ENCODE measurements around the gene ADGRA3.
"Not testable (repeated sequence)": the region's sequence is repeated elsewhere in the genome, so short reads cannot be mapped to it uniquely, and the experiment has no call there.

Gene ADGRA3

DNA sequence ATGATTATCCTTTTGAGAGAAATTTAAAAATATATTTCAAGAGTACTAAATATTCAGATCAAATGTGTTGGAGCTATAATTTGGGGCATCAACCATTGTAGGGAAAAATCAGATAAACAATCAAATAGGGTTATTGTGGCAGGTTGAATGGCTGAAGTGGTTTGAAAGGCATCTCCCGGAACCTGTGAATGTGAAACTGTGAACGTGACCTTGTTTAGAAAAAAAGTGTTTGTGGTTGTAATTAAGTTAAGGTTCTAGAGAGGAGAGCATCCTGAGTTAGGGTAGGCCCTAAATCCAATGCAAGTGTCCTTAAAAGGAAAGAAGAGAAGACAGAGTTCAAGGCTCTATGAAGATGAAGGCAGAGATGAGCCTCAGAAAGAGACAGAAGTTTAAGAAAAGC lies 37.4 kb downstream of the ADGRA3 start:
- no peak for DNase-seq (ENCODE audit: low read depth in 3 of 3)

DNA sequence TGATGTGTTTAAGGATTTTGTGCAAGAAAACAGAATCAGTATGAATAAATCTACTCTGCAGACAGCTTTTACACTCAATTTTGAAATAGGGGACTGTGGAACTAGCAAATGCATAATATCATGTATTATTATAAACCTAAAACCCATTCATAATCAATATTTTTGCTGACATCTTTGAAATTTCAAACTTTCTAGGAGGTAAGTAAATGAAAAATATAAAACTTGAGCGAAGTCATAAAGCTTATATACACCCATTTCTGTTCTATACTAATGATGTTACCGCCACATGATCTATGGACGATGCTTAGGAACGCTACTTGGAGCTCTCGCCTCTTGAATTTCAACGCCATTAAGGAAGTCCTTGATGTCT lies 38.1 kb downstream of the ADGRA3 start:
- DNase-seq (ENCODE audit: low read depth in 3 of 3), result no peak

DNA sequence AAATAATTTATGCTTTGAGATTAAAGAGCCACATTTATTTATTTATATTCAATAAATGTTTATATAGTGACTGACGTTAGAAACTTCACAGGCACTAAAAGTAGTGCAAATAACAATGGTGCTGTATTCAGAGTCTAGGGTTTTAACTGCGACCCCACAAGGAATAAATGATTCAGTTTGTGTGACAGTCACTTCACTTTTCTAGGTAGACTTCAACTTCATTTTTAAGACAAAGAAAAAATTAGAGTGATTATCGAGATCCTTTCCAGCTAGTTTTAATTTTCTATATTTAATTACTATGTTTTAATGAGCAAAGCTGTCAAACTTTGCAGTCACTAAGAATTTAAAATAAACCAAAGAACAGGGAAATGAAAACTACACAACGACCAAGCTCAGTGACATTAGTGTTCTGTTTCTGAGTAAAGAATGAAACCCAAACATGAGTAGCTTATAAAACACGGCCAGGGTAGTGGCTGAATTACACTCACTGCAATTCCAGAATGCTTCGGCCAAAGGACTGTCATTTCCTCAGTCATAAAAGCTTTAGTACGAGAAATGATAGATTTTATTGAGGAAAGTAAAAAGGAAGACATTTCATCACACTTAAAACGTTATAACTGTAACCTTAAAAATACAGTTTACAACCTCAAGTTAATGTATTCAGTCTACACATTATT lies 38.6 kb downstream of the ADGRA3 start:
- no peak for DNase-seq (ENCODE audit: low read depth in 3 of 3)

DNA sequence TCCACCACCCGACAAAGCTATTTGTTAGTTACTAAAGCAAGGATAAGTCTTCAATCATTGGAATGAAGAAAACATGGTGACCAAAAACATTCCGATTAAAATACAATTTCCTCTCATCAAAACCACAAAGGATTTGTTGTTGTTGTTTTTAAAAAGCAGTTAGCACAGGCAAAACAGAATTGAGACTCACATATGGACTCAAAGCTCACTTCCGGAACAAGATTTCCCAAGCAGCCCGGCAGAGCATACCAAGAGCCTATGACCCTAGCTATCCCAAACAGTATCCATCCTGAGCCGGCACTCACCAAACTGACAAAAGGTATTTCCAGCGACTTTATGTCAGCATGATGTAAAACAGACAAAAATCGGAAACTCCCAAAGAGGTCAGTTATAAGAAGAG lies 39.9 kb downstream of the ADGRA3 start:
- no peak for DNase-seq (ENCODE audit: low read depth in 3 of 3)

DNA sequence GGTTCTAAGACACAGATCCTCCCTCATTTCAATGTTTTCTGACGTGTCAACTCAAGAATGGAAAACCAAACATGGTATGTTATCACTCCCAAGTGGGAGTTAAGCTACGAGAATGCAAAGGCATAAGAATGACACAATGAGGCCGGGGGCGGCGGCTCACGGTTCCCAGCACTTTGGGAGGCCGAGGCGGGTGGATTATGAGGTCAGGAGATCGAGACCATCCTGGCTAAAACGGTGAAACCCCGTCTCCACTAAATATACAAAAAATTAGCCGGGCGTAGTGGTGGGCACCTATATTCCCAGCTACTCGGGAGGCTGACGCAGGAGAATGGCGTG lies 40.6 kb downstream of the ADGRA3 start:
- DNase-seq (ENCODE audit: low read depth in 3 of 3), result not testable (repeated sequence)

DNA sequence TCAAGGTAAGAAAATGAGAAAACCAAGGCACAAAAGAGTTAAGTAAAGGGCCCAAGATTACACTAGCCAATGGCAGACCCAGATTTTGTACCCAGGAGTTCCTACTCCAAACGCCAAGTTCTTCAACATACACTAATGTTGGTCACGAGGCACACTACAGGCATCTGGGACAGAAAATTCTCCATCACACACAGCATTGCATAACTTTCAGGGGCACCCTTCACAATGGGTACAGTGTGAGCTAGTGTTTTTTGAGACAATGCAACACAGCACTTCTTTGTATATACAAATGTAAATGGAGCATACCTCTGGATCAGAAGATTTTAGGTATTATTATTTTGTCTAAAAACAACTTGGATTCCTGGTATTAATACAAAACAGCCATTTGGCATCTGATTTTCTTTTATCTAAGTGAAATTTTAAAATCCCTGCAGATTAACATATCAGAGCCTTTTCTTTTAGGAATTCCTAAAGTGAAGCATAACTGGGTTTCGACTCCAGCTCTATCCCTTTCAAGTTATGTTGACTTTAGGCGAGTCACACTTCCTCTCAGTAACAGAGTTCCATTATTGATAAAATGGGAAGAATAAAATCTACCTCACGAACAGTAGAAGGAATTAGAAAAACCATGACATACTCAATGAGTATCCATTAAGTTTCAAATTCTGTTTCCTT lies 41.1 kb downstream of the ADGRA3 start:
- no peak for DNase-seq (ENCODE audit: low read depth in 3 of 3)

DNA sequence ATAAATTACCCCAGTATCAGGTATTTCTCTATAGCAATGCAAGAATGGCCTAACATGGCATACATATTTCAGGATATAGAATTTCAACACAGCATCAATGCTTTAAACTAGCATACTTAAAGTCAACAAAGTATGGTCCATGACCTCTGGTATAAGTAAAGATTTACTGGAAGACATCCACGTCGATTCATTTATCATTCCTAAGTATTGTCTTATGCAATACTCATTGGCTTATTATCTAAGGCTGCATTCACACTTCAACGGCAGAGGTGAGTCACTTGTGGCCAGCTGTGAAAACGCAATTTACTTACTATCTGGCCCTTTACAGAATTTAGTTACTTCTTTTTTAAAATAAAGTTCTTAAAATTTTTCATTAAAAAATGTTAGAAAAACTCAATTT lies 42.6 kb downstream of the ADGRA3 start:
- DNase-seq (ENCODE audit: low read depth in 3 of 3), result no peak

DNA sequence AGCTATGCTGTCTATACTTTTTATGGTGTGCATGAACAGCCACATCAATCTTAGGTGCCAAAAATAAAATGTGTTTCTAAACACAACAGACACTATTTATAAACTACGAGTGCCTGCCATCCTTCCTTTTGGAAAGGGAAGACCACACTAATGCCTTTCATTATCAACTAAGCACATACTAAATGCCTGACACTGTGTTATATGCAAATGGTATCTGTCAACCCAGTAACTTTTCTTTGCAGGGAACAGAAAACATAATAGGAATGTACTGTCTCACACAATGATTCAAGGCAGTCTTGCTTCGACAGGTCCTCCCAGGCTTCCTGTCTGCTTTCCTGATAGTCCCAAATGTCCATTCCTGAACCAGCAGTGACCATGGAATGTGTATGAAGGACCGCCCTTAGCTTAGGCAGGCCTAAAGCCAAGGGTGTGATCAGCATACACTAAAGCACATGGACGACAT lies 43.8 kb downstream of the ADGRA3 start:
- DNase-seq (ENCODE audit: low read depth in 3 of 3), result no peak

DNA sequence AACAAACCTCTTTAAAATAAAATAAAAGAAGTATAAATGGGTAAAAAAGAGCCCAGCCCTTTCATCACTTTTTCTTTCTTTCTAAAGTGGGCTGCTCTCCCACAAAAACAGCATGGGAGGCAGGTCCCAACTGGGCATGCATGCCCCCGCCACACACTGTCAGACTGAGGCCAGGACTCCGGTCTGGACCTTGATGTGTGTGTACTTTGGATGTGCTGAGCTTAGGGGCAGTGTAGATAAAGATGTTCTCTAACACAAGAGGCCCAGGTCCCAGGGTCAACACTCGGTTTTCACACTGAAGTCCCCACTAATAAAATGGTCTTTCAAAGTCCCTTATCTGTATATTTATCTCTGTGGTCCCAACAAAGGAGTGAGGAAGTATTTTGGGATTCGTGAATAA lies 44.4 kb downstream of the ADGRA3 start:
- DNase-seq (ENCODE audit: low read depth in 3 of 3), result no peak

DNA sequence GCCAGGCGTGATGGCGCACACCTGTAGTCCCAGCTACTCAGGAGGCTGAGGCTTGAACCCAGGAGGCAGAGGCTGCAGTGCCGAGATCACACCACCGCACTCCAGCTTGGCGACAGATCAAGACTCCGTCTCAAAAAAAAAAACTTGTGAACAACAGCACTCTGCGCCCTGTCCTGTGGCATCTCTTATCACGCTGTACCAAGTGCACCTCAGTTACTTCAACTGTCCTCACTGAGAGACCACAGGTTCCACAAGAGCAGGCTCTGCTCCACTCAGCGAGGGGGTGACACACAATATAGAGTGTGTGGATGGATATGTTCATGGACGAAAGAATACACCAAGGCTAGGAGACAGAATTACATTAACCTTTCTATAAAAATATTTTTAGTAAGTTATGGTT lies 49.3 kb downstream of the ADGRA3 start:
- DNase-seq (ENCODE audit: low read depth in 3 of 3), result no peak

DNA sequence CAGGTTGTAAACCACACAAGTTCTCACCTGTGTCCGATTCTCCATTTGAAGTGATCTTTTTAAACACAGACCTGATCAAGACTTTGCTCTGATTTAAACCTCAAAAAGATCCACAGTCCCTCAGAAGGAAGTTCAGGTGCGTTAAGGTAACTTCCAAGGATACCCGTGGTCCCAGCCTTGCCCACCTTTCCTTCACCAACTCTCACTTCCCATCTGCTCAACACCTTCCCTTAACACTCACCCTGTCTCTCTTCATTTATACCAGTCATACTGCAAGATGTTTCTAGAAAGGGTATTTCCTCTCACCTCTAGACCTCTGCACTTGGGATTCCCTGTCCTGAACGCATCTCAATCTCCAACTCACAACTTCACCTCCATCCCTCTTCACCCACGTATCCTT lies 49.9 kb downstream of the ADGRA3 start:
- no peak for DNase-seq (ENCODE audit: low read depth in 3 of 3)

DNA sequence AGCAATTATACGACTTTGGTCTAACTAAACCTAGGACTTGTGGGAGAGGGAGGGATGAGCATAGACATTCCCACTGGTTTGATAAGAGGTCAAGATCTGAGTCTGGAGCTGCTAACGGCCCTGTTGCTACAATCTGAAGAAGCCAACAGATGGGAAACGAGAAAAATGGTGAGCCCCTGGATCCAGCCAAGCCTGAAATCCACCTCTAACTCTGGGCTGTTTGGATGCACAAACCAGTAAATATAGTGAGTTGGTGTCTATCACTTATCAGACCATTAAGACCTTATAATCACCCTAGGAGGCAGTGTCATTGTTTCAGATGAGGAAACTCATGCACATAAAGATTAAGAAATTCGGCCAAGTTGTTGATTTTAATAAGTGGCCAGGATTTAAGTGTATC lies 50.5 kb downstream of the ADGRA3 start:
- no peak for DNase-seq (ENCODE audit: low read depth in 3 of 3)

DNA sequence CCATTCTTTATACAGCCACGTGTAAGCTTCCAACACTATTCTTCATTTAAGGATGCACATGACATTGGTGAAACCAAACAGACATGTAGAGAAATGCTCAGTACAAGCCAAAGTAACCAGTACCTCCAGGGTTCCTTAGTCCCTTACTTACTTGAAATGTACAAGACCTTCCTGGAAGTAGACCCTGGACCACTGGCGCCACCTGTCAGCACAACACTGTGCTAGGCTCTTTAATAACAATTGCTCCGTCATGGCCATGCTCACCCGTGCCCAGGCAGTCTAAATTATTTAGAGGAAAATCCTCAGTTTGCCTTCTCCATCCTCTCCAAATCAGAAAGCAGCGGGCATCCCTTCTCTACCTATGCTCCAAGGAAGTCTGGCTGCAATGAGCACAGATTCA lies 52.7 kb downstream of the ADGRA3 start:
- DNase-seq (ENCODE audit: low read depth in 3 of 3), result no peak

DNA sequence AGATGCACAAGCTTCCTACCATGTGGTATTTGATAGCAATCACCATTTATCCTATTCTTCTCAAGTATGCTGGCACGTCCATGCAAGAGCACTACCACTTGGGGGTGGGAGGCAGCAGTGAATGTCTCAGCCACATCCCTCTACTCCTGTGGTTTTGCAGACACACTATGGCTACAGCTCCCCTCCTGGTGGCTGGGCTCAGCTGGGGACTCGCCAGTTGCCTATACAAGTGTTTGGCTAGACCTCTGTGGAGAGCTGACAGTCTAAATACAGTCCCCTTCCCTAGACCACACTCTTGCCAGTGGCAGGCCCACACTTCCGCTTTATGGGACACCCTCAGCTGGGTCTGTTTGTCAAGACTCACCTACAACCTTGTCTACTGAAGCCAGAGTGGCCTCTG lies 53.2 kb downstream of the ADGRA3 start:
- no peak for DNase-seq (ENCODE audit: low read depth in 3 of 3)

DNA sequence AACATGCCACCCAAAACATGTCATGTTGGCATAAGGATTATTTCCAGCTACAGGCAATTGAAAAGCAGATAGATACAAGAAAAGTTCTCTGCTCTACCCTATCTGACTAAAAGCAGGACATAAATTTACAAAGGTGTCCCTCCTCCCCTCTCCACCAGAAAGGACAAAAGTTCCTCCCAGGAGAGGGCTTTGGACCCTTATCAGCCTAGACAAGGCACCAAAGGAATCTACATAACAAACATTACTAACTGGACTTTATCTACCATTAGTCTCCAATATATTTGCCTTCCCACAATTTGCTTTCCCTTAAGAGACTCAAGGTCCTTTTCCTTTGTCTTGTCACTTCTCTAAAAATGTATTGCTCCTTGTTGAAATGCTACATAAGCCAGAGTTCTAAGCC lies 55.6 kb downstream of the ADGRA3 start:
- no peak for DNase-seq (ENCODE audit: low read depth in 3 of 3)

DNA sequence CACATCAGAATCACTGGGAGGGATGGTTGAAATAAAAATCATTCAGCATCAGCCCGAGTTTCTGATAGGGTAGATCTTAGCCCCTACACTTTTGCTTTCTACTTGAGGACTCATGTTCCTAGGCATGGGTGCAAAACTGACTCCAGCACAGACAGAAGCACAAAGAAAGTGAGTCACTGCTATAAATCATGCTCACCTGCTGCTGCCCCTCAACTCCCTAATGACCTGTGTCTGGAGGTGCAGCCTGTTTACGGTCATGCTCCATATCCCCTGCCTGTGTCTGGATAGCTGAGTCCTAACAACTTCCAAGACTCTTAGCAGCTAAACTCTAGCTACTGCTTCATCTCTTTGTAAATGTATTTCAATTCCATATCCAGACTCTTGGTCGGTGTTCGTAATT lies 57.8 kb downstream of the ADGRA3 start:
- no peak for DNase-seq (ENCODE audit: low read depth in 3 of 3)

DNA sequence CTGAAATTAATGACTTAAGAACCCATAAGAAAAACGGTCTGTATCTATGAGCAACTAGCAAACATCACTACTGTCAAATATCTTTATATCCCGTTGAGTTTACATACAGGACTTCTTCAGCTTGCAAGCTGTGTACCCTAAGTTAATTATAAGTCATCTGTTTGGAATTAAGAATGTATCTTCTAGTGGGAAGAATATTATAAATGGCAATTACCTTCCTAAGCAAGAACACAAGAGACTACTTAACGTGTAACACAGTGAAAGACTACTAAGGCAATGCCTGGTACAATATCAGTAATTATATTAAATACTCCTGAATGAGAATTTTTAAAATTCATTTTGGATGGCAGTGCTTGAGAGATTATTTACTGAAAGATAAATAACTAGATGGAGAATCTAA lies 58.5 kb downstream of the ADGRA3 start:
- DNase-seq (ENCODE audit: low read depth in 3 of 3), result no peak

DNA sequence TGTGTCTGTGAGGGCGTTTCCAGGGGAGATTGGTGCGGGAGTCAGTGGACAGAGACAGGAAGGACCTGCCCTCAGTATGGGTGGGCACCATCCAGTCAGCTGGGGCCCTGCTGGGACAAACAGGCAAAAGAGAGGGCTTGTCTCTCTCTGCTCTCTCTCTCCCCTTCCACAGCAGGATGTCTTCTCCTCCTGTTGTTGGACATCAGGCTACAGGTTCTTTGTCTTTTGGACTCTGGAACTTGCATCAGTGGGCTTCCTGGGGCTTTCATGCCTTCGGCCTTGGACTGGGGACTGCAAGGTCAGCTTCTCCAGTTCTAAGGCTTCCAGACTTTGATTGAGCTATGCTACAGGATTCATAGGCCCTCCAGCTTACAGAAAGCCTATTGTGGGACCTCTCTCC lies 59.6 kb downstream of the ADGRA3 start:
- DNase-seq (ENCODE audit: low read depth in 3 of 3), result no peak

DNA sequence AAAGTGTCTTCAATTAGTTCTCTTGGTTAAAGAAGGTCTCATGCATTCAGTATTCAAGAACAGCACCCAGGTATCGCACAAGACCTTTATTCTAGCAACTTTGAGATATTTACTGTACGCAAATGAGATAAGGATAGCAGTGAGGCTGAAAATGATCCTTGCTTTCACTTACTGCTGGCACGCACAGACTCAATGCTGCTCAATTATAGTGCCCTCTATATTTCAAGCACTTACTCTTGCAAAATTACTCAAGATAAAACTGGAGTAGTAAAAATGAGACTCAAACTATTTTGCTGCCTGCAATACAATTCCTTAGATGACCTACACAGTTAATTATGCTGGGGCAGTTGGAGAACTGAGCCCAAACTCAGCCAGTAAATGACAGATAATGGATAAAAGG lies 60.9 kb downstream of the ADGRA3 start:
- no peak for DNase-seq (ENCODE audit: low read depth in 3 of 3)

DNA sequence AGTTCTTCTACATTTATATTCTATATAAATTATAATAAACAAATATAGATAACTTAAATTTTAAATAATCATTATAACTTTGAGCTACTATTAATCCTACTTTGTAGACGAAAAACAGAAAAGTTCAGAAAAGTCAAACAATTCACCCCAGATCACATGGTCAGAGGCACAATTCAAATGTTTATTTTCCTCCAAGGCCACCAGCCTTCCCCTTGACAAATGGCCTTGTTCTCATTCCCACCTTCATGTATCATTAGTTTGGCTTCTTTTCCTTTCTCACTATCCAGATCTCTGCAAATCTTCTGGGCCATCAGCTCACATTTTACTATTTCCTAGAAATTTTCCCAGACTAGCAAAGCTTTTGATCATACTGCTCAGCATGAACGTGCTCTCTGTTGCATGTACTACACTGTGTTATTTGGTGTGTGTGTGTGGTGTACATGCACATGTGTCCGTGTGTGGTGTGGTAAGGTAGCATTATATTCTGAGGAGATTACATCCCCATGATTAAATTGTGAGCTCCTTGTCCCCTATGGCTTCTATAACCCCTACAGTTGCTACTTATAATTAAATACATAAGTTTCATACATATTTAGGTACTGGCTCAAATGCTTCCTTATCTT lies 61.5 kb downstream of the ADGRA3 start:
- no peak for DNase-seq (ENCODE audit: low read depth in 3 of 3)

DNA sequence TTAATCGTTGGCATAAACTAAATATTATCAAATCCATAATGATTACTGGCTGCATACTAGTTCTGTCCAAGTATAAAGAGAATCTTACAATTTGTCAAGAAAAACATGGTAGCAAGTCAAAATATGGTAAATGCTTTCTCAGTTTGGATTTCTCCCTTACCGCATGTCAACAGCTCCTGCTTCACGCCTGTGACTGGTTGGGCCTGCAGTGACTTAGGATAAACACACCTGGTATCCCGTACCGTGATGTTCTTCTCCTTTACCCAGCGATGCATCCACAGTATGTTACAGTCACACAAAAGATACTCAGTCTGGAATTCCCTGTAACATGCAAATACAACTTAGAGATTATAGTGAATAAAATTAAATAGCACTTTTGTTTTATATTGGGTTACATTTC lies 71.1 kb downstream of the ADGRA3 start:
- DNase-seq (ENCODE audit: low read depth in 3 of 3), result no peak

DNA sequence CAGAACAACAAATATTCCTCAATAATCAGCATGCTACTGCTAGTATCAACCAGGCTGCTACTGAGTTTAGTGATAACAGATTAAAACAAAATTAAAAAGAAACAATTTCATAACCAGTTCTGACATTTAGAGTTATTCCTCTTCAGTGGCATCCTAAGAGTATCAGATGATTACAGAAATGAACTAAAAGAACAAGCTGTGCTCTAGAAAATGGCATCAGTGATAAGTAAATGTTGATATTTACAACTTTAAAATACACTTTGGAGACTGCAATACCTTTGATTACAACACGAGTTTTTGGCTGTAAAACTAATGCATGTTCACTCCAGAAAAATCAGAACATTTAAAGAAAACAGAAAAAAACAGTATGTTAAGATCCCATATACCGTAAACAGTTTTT lies 72.9 kb downstream of the ADGRA3 start:
- DNase-seq (ENCODE audit: low read depth in 3 of 3), result no peak

DNA sequence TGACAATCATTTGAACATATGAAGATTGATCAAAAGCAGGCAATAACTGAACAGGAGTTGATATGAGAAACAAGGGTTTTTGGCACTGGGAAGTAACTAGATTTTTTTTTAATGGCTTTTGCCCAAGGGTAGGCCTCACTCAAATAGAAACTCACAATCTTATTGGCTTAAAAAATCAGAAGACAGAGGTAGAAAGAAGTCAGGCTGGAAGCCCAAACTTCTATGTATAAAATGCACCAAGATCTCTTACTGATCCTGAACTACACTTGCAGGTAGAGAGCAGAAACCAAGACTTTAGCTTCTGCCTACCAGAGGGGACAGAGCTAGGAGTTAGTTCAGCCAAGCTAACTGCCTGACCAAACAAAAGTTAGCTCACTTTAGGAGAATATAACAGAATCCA lies 74.9 kb downstream of the ADGRA3 start:
- DNase-seq (ENCODE audit: low read depth in 3 of 3), result no peak

DNA sequence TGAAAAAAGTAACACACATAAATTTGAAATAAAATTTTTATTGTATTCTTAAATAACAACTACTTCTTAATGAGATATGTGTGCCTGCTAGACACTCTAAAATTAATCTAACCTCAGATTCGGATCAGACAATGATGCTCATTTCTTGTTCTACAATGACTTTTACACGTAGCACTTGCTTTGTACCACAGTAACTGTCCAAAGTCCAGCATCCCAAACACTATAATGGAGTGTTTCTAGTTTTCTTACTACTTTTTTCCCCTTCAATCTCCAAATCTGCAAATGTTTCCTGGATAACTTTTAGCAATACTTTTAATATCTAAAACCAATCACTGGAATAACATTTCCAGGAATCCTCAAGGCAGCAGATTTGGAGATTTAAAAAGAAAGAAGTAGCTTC lies 75.9 kb downstream of the ADGRA3 start:
- no peak for DNase-seq (ENCODE audit: low read depth in 3 of 3)
